SJCRH30 (cell line): ENCODE measurements around the gene CTNNA1. TPM values are rescaled to one million over a fixed set of nuclear protein-coding genes. Genes with fewer than 3 reads are reported as not detected.
"Not testable (repeated sequence)": the region's sequence is repeated elsewhere in the genome, so short reads cannot be mapped to it uniquely, and the experiment has no call there.

Source experiments
- DNase-seq, 2 experiments: peaks; one replicate each; pipeline ENCODE4 v3.0.0-alpha.2; 2015 to 2020
- H3K27ac ChIP-seq: fragments of 250-450 bp; sonication (Bioruptor Pico); 2 replicates; pipeline ENCODE4 v1.5.1; 2020; ENCODE audit warnings: mild to moderate bottlenecking, moderate library complexity
- H3K27me3 ChIP-seq: fragments of 250-450 bp; sonication (Bioruptor Pico); 2 replicates; pipeline ENCODE4 v1.5.1; 2020; ENCODE audit warnings: mild to moderate bottlenecking, moderate library complexity
- H3K36me3 ChIP-seq: fragments of 250-450 bp; sonication (Bioruptor Pico); 2 replicates; pipeline ENCODE4 v1.5.1; 2020; ENCODE audit warnings: mild to moderate bottlenecking, moderate library complexity
- H3K4me1 ChIP-seq: fragments of 250-450 bp; sonication (Bioruptor Pico); 2 replicates; pipeline ENCODE4 v1.5.1; 2020; ENCODE audit warnings: mild to moderate bottlenecking, moderate library complexity
- H3K4me3 ChIP-seq: fragments of 250-450 bp; sonication (Bioruptor Pico); 2 replicates; pipeline ENCODE4 v1.5.1; 2020; ENCODE audit warnings: mild to moderate bottlenecking, moderate library complexity
- H3K9me3 ChIP-seq: fragments of 250-450 bp; sonication (Bioruptor Pico); replicated peaks from 2 replicates; pipeline ENCODE4 v1.5.1; 2020; ENCODE audit warnings: mild to moderate bottlenecking, moderate library complexity
- total RNA-seq: library from RNA; depleted of rRNA; stranded (reverse); fragments of >200 nt; shearing (Covaris generic); gene quantifications from 2 replicates; pipeline ENCODE4 v1.2.3, GENCODE V29; 2014

CTNNA1 gene
- total RNA-seq, 1 experiment from 2014 or later, result 153 TPM

DNA sequence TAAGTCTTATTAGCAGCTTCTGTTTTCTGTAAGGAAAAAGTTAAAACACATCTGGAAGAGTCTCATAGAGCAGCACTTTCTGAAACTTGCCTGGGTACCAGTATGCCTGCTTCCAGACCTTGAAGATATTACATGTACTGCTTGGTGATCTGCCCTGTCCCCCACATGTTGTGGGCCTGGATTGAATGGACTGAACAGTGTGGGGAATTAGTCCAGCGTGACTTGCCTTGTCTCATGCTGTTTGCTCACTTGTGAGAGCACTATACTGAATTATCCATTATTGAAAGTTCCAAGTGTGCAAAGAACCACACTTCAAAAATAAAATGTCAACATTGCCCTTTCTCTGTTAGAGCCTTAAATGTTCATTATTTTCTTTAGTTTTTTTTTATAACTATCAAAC, 8.9 kb downstream of the CTNNA1 start:
- H3K4me1 ChIP-seq, result 0 out of 2 replicates have a peak, but pooled peaks cover 4% of the 10 kb centered on the region
- no peak overlapping the region for H3K4me3 ChIP-seq
- H3K9me3 ChIP-seq, result no peaks in the 10 kb centered on the region
- H3K27ac ChIP-seq, result no peak overlapping the region
- H3K36me3 ChIP-seq, result peaks cover 4% of the 10 kb centered on the region
- H3K27me3 ChIP-seq, result no peaks in the 10 kb centered on the region
- DNase-seq, result no peak

DNA sequence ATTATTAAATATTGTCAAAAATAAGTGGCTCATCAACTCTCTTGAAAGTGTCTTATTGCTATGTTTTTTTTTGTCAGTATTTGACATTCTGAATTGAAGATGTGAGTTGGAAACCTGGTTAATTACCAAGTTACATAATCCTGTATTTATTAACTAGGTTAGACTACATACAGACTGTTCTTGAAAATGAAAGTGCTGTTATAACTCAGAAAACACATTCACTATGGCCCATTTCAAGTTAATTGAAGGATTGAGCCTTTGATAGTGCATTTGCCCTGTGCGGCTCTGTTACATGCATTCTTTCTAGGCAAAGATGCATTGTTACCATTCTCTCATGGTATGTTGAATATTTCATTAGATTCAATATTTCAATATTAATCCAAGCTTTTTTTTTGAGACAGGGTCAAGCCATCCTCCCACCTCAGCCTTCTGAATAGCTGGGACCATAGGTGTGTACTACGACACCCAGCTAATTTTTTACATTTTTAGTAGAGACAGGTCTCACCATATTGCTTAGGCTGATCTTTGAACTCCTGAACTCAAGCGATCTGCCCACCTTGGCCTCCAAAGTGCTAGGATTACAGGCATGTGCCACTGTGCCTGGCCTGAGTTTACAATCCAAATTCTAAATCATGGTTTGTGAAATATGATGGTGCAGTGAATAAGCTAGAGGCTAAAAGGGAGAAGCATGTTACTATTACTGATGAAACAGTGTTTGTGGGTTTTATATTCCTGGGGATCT, 10.0 kb downstream of the CTNNA1 start:
- H3K36me3 ChIP-seq, result peaks cover 4% of the 10 kb centered on the region
- no peak overlapping the region for H3K4me3 ChIP-seq
- no peak for DNase-seq
- H3K4me1 ChIP-seq, result 0 out of 2 replicates have a peak, but pooled peaks cover 4% of the 10 kb centered on the region
- H3K27ac ChIP-seq, result no peak overlapping the region
- no peaks in the 10 kb centered on the region for H3K27me3 ChIP-seq
- no peaks in the 10 kb centered on the region for H3K9me3 ChIP-seq

DNA sequence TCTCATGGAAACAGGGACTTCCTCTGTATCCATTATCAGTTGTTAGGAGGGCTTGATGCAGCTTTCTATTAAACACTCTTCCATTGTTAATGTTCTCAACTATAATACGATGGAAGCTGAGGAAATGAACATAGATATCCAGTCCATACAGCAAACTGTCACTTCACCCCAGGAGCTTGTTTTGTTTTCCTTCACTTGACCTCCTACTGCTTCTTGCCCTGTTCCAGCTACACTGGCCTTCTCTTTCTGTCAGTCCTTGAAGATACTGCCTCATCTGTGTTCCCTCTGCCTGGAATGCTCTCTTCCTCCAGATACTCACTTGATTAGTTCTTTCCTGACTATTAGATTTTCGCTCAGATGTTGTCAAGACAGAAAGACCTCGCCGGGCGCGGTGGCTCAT, 17.1 kb downstream of the CTNNA1 start:
- no peak overlapping the region for H3K27ac ChIP-seq
- H3K4me3 ChIP-seq, result no peak overlapping the region
- DNase-seq, result no peak

DNA sequence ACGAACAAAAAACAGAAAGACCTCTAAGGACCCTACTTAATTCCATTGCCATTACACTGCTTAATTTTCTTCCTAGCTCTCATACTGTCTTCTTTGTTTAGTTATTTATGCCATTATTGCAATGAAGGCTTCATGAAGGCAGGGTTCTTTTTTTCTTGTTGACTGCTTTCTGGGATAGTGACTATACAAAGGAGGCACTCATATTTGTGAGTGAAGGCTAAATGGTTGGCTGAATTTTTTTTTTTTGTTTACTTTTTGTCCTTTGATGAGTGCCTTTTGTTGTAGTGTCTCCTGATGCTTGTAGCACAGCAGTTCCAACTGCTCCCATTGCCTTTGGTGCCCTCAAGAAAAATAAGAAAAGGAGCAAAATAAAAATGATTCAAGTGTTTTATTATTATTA, 17.8 kb downstream of the CTNNA1 start:
- Histone ChIP-seq H3K9me3 (no peaks in the 10 kb centered on the region), H3K27ac (no peak overlapping the region), H3K27me3 (no peaks in the 10 kb centered on the region), H3K4me1 (no peaks in the 10 kb centered on the region), H3K36me3 (peaks cover 9% of the 10 kb centered on the region; the same call in 1 of the 2 replicates), H3K4me3 (no peak overlapping the region)
- no peak for DNase-seq

More for the DNA sequence above, 17.1 kb downstream of the CTNNA1 start:
- Histone ChIP-seq H3K36me3 (peaks cover 9% of the 10 kb centered on the region; the same call in 1 of the 2 replicates), H3K4me1 (no peaks in the 10 kb centered on the region), H3K9me3 (no peaks in the 10 kb centered on the region), H3K27me3 (no peaks in the 10 kb centered on the region)

DNA sequence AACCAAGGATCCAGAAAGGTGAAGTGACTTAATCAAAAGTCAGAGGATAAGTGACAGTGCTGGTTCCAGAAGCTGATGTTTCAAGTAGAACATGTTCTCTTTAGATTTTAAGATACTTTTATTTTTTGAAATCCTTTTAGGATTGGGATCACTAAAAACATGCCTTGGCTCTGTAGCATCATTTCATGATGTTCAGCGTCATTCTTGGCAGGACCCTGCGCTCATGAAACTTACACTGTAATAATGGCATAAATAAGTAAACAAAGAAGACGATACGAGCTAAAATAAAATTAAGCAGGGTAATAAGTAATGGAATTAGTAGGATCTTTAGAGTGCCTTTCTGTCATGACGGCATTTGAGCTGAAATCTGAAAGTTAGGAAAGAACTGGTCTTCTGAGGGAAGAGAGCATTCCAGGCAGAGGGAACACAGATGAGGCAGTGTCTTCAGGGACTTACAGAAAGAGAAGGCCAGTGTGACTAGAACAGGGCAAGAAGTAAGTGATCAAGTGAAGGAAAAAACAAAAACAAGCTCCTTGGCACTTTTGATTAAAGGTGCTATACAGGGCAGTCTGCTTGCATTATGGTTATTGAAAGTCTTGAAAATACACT, 19.9 kb downstream of the CTNNA1 start:
- no peaks in the 10 kb centered on the region for H3K27me3 ChIP-seq
- no peaks in the 10 kb centered on the region for H3K9me3 ChIP-seq
- H3K36me3 ChIP-seq, result peaks cover 10% of the 10 kb centered on the region
- H3K4me1 ChIP-seq, result no peaks in the 10 kb centered on the region
- H3K4me3 ChIP-seq, result no peak overlapping the region
- DNase-seq, result no peak
- no peak overlapping the region for H3K27ac ChIP-seq

DNA sequence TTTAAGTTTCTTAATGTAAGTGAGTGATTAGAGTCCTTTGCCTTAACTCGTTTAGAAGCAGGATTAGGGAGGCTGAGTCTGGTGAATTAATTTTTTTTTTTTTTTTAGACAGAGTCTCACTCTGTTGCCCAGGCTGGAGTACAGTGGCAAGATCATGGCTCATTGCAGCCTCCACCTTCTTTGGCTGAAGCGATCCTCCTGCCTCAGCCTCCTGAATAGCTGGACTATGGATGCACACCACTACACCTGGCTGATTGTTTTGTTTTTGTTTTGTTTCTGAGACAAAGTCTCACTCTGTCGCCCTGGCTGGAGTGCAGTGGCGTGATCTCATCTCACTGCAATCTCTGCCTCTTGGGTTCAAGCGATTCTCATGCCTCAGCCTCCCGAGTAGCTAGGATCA, 20.4 kb downstream of the CTNNA1 start:
- H3K27me3 ChIP-seq, DNase-seq, H3K4me3 ChIP-seq, H3K4me1 ChIP-seq, H3K27ac ChIP-seq, H3K9me3 ChIP-seq: not testable (repeated sequence)
- H3K36me3 ChIP-seq, result peaks cover 12% of the 10 kb centered on the region

DNA sequence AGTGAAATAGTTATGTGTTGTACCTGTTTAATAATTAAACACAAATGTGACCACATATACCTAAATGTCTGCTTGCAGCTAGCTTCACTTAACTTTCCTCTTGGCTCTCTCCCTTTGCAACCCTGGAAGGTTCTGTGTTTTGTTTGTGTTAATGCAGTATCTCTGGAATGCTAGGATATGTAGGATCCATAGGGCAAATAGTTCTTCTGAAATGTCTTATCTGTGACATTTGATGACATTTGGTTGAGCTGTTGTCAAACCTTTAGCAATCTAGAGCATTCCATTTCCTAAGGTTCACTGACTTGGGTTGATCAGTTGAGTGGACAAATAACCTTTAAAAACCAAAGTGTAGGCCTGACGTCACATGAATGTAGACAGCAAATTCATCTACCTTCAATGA, 21.8 kb downstream of the CTNNA1 start:
- Histone ChIP-seq H3K27ac (no peak overlapping the region), H3K4me3 (no peak overlapping the region), H3K27me3 (no peaks in the 10 kb centered on the region), H3K4me1 (no peaks in the 10 kb centered on the region), H3K36me3 (peaks cover 12% of the 10 kb centered on the region), H3K9me3 (no peaks in the 10 kb centered on the region)
- DNase-seq, result no peak

DNA sequence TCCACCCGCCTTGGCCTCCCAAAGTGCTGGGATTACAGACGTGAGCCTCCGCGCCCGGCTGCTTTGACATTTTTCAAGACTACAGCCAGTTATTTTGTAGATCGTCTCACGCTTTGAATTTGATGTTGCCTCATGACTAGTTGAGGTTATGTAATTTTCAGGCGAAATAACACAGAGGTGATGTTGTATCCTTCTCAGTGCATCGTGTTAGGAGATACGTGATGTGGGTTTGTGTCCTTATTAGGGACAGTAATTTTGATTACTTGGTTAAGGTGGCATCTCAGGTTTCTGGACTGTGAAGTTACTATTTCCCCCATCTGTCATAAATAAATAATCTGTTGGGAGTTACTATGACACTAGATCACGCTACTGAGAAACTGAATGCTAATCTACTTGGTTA, 25.0 kb downstream of the CTNNA1 start:
- Histone ChIP-seq H3K27ac (no peak overlapping the region), H3K4me3 (no peak overlapping the region), H3K27me3 (no peaks in the 10 kb centered on the region), H3K9me3 (no peaks in the 10 kb centered on the region), H3K36me3 (peaks cover 18% of the 10 kb centered on the region), H3K4me1 (no peaks in the 10 kb centered on the region)
- no peak for DNase-seq

DNA sequence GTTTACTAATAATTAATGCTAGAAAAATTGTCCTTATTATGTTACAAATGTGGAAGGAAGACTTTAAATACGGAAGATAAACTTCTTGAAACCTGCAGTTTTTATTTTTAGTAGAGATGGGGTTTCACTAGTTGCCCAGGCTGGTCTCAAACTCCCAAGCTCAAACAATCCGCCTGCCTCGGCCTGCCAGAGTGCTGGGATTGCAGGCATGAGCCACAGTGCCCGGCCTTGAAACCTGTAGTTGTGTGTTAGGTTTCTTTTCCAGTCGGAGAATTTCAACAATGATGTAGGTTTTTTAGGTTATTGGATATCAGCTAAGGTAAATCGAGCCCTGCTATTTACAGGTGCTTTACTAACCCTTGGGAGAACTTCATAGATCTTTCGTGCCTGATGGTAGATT, 30.8 kb downstream of the CTNNA1 start:
- H3K27me3 ChIP-seq, result no peaks in the 10 kb centered on the region
- peaks cover 21% of the 10 kb centered on the region for H3K36me3 ChIP-seq
- no peaks in the 10 kb centered on the region for H3K9me3 ChIP-seq
- DNase-seq, result no peak
- H3K4me1 ChIP-seq, result no peaks in the 10 kb centered on the region
- no peak overlapping the region for H3K27ac ChIP-seq
- no peak overlapping the region for H3K4me3 ChIP-seq

DNA sequence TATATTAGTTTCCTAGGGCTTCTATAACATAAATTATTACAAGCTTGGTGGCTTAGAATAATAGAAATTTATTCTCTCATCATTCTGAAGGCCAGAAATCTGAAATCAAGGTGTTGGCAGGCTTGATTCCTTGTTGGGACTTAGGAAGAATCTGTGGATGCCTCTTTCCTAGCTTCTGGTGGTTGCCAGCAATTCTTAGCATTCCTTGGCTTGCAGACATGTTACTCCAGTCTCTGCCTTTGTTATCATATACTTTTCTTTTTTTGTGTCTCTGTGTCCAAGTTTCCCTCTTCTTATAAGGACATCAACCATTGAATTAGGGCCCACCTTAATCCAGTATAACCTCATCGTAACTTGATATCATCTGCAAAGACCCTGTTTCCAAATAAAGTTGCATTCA, 31.4 kb downstream of the CTNNA1 start:
- H3K9me3 ChIP-seq, result no peaks in the 10 kb centered on the region
- no peaks in the 10 kb centered on the region for H3K4me1 ChIP-seq
- H3K27me3 ChIP-seq, result no peaks in the 10 kb centered on the region
- H3K27ac ChIP-seq, result no peak overlapping the region
- H3K4me3 ChIP-seq, result no peak overlapping the region
- DNase-seq, result no peak
- peaks cover 21% of the 10 kb centered on the region for H3K36me3 ChIP-seq

DNA sequence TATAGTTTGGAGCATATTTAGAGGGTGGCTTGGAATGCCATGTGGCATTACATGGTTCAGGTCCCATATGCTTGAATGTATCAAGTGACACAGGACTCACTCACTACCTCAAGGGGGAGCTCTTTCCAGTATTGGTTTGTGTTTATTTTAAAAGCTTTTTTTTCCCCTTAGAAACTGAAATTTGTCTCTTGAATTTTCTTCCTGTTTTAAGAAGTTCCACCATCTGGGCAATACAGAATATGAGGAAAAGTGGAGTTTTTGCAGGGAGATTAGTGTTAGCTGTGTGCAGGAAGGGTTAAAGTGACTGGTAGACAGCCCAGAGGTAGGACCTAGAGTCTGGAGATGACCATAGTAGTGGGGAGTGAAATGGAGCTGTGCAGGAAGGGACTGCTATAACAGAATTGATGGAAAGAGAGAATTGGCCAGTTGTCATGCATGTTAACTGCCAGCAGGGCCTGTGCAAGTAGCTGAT, 36.6 kb downstream of the CTNNA1 start:
- Histone ChIP-seq H3K36me3 (peaks cover 8% of the 10 kb centered on the region; the same call in 1 of the 2 replicates), H3K4me1 (no peaks in the 10 kb centered on the region), H3K4me3 (no peak overlapping the region), H3K27ac (no peak overlapping the region), H3K9me3 (no peaks in the 10 kb centered on the region), H3K27me3 (no peaks in the 10 kb centered on the region)
- DNase-seq, result peak; percentile 24 to 68

DNA sequence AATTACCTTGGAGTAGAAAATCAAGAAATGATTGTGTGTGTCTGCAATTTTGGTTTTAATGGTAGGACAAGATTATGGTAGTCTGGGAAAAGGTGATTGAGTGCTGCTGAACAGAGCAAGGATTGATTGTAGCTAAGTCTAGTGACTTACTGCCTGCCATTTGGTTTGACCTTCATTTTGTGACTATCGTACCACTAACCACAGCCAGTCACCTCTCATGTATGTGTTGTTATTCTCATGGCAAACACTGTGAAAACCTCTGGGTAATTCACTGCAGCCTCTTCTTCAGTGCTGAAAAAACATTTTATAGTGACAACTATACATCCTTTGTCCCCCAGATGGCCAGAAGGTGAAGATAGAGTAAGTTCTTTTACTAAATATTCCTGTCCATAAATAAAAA, 37.5 kb downstream of the CTNNA1 start:
- Histone ChIP-seq H3K4me3 (no peak overlapping the region), H3K4me1 (no peaks in the 10 kb centered on the region), H3K36me3 (peaks cover 8% of the 10 kb centered on the region; the same call in 1 of the 2 replicates), H3K27ac (no peak overlapping the region), H3K27me3 (no peaks in the 10 kb centered on the region), H3K9me3 (no peaks in the 10 kb centered on the region)
- DNase-seq, result no peak

DNA sequence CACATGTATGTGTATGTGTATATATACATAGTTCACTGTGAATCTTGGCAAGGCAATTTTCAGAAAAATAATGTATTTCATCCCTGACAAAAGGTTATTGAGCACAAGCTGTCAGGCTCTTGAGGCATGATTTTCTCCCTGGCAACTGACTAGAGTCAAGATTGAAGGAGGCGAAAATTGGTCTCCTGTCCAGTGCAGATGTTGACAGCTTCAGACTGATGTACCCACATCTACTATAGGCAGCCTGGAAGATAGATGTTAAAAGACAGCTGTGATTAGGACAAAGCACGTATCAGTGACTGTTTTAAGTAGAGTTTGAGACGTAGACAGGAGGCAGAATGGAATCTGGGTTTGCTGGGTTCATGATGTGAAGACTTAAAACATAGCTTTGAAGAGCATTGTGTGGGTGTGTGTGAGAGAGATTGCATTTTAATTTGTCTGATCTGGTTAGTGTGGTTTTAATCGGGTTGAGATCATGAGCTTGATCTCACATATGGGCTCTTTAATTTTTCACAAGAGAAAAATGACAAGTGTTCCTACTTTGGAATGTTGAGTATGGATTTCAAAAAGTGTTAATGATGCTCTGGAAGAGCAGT, 39.1 kb downstream of the CTNNA1 start:
- Histone ChIP-seq H3K27ac (no peak overlapping the region), H3K36me3 (peaks cover 2% of the 10 kb centered on the region; the same call in 1 of the 2 replicates), H3K4me3 (no peak overlapping the region), H3K4me1 (no peaks in the 10 kb centered on the region), H3K9me3 (no peaks in the 10 kb centered on the region), H3K27me3 (no peaks in the 10 kb centered on the region)
- DNase-seq, result peak in 1 of 2 experiments; percentile 4

DNA sequence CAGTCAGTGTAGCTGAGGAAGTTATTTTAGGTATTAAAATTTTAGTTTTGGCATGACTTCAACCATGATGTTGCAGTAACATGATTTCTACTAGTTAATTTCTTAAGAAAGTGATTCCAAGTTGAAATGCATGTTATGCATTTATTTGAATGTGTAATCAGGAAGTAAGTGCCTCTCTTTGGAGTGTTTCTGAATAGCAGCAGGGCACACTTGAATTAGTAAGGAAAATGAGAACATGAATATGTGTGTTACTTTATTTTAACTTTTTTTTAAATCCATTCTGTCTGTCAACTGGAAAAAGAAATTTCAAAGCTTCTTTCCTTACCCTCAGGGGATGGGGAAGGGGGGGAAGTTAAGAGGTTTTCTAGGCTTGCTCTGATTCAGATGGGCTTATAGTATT, 40.4 kb downstream of the CTNNA1 start:
- H3K27me3 ChIP-seq, result no peaks in the 10 kb centered on the region
- H3K4me1 ChIP-seq, result no peaks in the 10 kb centered on the region
- peaks cover 5% of the 10 kb centered on the region; the same call in 1 of the 2 replicates for H3K36me3 ChIP-seq
- no peak for DNase-seq
- no peak overlapping the region for H3K27ac ChIP-seq
- H3K9me3 ChIP-seq, result no peaks in the 10 kb centered on the region
- no peak overlapping the region for H3K4me3 ChIP-seq

DNA sequence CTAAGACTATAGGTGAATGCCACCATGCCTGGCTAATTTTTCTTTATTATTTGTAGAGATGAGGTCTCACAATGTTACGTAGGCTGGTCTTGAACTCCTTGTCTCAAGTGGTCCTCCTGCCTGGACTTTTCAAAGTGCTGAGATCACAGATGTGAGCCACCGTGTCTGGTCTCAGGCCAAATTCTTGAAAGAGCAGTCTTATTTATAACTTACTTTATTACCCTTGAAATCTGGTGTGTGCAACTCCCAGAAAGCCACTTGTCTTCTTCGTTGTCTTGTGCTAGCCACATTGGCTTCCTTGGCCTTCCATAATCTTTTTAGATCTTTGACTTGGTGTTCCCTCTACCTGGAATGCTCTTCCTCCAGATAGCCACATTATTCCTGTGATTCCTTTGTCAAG, 50.1 kb downstream of the CTNNA1 start:
- H3K9me3 ChIP-seq, result no peaks in the 10 kb centered on the region
- peaks cover 8% of the 10 kb centered on the region; the same call in 1 of the 2 replicates for H3K36me3 ChIP-seq
- no peak for DNase-seq
- H3K4me3 ChIP-seq, result no peak overlapping the region
- no peak overlapping the region for H3K27ac ChIP-seq
- no peaks in the 10 kb centered on the region for H3K4me1 ChIP-seq
- H3K27me3 ChIP-seq, result no peaks in the 10 kb centered on the region
